Thyroid gland (tissue), 4 donors: Measurements from ENCODE around the gene RPS19BP1.

Experiments used
- POLR2A ChIP-seq, 2 donors: fragments of 450-650 bp; IDR thresholded peaks; one replicate each; pipeline ENCODE4 v1.6.1; 2017; ENCODE audit warnings: antibody characterized with exemption in 2 of 2, mild to moderate bottlenecking in 2 of 2, moderate library complexity in 1 of 2
- TF ChIP-seq, protein P1 (sequence below), 6 experiments: fragments of 200-600 bp in 3 of 6; fragments of 450-650 bp in 3 of 6; sonication (generic) in 3 of 6; IDR thresholded peaks; one replicate each; pipeline ENCODE4 v1.5.1; 2016 to 2019; ENCODE audit warnings: antibody characterized with exemption in 6 of 6, mild to moderate bottlenecking in 2 of 6, inconsistent platforms in 1 of 6, moderate library complexity in 1 of 6

DNA sequence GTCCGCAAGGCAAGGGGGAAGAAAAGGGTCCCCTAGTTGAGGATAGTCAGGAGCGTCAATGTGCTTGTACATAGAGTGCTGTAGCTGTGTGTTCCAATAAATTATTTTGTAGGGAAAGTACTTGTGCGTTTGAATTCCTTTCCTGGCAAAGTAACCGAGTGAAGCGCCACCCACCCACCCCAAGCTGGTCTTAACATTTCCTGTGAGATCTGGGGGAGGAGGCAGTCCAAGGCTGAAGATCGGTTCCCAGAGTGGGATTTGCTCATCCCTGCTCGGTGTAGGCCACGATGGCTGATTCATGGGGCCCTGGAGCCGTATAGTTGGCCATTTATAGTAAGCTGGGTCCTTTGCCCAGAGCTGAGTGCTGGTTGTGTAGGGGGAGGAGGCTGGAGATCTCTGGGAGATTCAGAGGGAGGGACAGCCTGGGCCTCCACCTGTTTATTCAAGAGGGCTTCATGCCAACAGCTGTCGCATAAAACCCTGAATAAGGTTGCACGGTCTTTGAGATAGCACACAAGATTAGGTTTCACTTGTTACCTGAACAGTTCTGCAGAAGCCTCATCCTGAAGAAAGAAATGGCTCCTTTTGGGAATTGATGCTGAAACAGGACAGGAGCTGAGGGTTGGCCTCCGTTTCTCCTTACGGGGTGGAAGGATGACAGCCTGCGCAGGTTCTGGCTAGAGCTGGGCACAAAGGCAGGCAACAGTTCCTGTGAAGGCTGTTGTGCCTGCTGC is 9.8 kb downstream of the RPS19BP1 start:
- TF ChIP-seq POLR2A (IDR thresholded peaks at IDR 0.05) = no peak
- TF ChIP-seq, protein P1, sequence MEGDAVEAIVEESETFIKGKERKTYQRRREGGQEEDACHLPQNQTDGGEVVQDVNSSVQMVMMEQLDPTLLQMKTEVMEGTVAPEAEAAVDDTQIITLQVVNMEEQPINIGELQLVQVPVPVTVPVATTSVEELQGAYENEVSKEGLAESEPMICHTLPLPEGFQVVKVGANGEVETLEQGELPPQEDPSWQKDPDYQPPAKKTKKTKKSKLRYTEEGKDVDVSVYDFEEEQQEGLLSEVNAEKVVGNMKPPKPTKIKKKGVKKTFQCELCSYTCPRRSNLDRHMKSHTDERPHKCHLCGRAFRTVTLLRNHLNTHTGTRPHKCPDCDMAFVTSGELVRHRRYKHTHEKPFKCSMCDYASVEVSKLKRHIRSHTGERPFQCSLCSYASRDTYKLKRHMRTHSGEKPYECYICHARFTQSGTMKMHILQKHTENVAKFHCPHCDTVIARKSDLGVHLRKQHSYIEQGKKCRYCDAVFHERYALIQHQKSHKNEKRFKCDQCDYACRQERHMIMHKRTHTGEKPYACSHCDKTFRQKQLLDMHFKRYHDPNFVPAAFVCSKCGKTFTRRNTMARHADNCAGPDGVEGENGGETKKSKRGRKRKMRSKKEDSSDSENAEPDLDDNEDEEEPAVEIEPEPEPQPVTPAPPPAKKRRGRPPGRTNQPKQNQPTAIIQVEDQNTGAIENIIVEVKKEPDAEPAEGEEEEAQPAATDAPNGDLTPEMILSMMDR (IDR thresholded peaks at IDR 0.05) = no peak
